ENCODE measurements around the gene SORBS1. TPM values are rescaled to one million over a fixed set of nuclear protein-coding genes. Genes with fewer than 3 reads are reported as not detected.

The SORBS1 gene
- total RNA-seq, 2 donors from 2014 or later = 16.7 to 17.9 TPM

GRCh38 chr10:95377950-95378349 is 183.2 kb downstream of the SORBS1 start:
- whole genome bisulfite sequencing, 2 experiments (ENCODE audit: insufficient coverage in 1 of 2, insufficient read length in 1 of 2) = 88% methylated on average over 2 of the region's 2 CpGs; no CpG with 5 or more reads in 1 of the 2 experiments
- no peaks in the 10 kb centered on the region for H3K27me3 Mint-ChIP-seq (ENCODE audit: insufficient read depth)
- Histone ChIP-seq H3K27ac (ENCODE audit: low read depth, low read length) (no peak overlapping the region), H3K36me3 (ENCODE audit: control insufficient read depth, insufficient read depth, low read length) (no peaks in the 10 kb centered on the region), H3K9ac (ENCODE audit: extremely low read depth, low read length, poor library complexity, severe bottlenecking) (no peak overlapping the region), H3K4me1 (ENCODE audit: control insufficient read depth, insufficient read depth, low read length) (peaks cover 3% of the 10 kb centered on the region), H3K9me3 (ENCODE audit: control insufficient read depth, low read length) (no peaks in the 10 kb centered on the region), H3K4me3 (ENCODE audit: low read length) (no peak overlapping the region), H3K27me3 (ENCODE audit: control insufficient read depth, insufficient read depth, low read length, poor library complexity, severe bottlenecking) (no peaks in the 10 kb centered on the region)
- H3K4me3 Mint-ChIP-seq = no peak overlapping the region
- DNase-seq = no peak
- H3K27ac Mint-ChIP-seq = no peak overlapping the region
- peaks cover 13% of the 10 kb centered on the region for H3K4me1 Mint-ChIP-seq
- peaks cover 5% of the 10 kb centered on the region for H3K36me3 Mint-ChIP-seq (ENCODE audit: low read depth)
- no peak for TF ChIP-seq CTCF (conservative IDR thresholded peaks at IDR 0.05)
- no peaks in the 10 kb centered on the region for H3K9me3 Mint-ChIP-seq

- H3K27me3 ChIP-seq (ENCODE audit: control insufficient read depth, insufficient read depth, low read length, poor library complexity, severe bottlenecking) = no peaks in the 10 kb centered on the region
- TF ChIP-seq CTCF (conservative IDR thresholded peaks at IDR 0.05) = no peak
- Mint-ChIP-seq H3K27ac (no peak overlapping the region), H3K4me3 (no peak overlapping the region), H3K27me3 (ENCODE audit: insufficient read depth) (no peaks in the 10 kb centered on the region), H3K4me1 (peaks cover 7% of the 10 kb centered on the region), H3K9me3 (no peaks in the 10 kb centered on the region), H3K36me3 (ENCODE audit: low read depth) (peaks cover 3% of the 10 kb centered on the region)
- H3K4me3 ChIP-seq (ENCODE audit: low read length) = no peak overlapping the region
- H3K36me3 ChIP-seq (ENCODE audit: control insufficient read depth, insufficient read depth, low read length) = no peaks in the 10 kb centered on the region
- WGBS, 2 experiments (ENCODE audit: insufficient coverage in 1 of 2, insufficient read length in 1 of 2) = 88% methylated on average over 1 of the region's 1 CpG; no CpG with 5 or more reads in 1 of the 2 experiments
- no peak overlapping the region for H3K9ac ChIP-seq (ENCODE audit: extremely low read depth, low read length, poor library complexity, severe bottlenecking)
- H3K9me3 ChIP-seq (ENCODE audit: control insufficient read depth, low read length) = no peaks in the 10 kb centered on the region
- peaks cover 3% of the 10 kb centered on the region for H3K4me1 ChIP-seq (ENCODE audit: control insufficient read depth, insufficient read depth, low read length)
- H3K27ac ChIP-seq (ENCODE audit: low read depth, low read length) = no peak overlapping the region
- no peak for DNase-seq
These were observed 185.8 kb downstream of the SORBS1 start for GRCh38 chr10:95375418-95375817.

- H3K27ac ChIP-seq (ENCODE audit: low read depth, low read length) = no peak overlapping the region
- DNase-seq = peak; percentile 94
- no peak overlapping the region for H3K9ac ChIP-seq (ENCODE audit: extremely low read depth, low read length, poor library complexity, severe bottlenecking)
- no peak overlapping the region for H3K27ac Mint-ChIP-seq
- no peaks in the 10 kb centered on the region for H3K36me3 ChIP-seq (ENCODE audit: control insufficient read depth, insufficient read depth, low read length)
- no peaks in the 10 kb centered on the region for H3K27me3 Mint-ChIP-seq (ENCODE audit: insufficient read depth)
- H3K36me3 Mint-ChIP-seq (ENCODE audit: low read depth) = no peaks in the 10 kb centered on the region
- H3K27me3 ChIP-seq (ENCODE audit: control insufficient read depth, insufficient read depth, low read length, poor library complexity, severe bottlenecking) = no peaks in the 10 kb centered on the region
- H3K9me3 ChIP-seq (ENCODE audit: control insufficient read depth, low read length) = no peaks in the 10 kb centered on the region
- H3K4me1 ChIP-seq (ENCODE audit: control insufficient read depth, insufficient read depth, low read length) = peaks cover 3% of the 10 kb centered on the region
- peaks cover 7% of the 10 kb centered on the region for H3K4me1 Mint-ChIP-seq
- TF ChIP-seq CTCF (conservative IDR thresholded peaks at IDR 0.05) = peak; percentile 97
- no peaks in the 10 kb centered on the region for H3K9me3 Mint-ChIP-seq
- H3K4me3 ChIP-seq (ENCODE audit: low read length) = no peak overlapping the region
- 3 to 5% methylated on average over 4 to 5 of the region's 5 CpGs for WGBS, 2 experiments (ENCODE audit: insufficient coverage in 1 of 2, insufficient read length in 1 of 2)
- no peak overlapping the region for H3K4me3 Mint-ChIP-seq
These were observed 186.5 kb downstream of the SORBS1 start for GRCh38 chr10:95374597-95375209.

Data from endodermal cell (in vitro differentiated cells).